Endothelial cell of umbilical vein (primary cell): ENCODE measurements around the gene USP25. TPM values are rescaled to one million over a fixed set of nuclear protein-coding genes. Genes with fewer than 3 reads are reported as not detected.

Source experiments
- BruUV-seq: library from RNA; stranded (reverse); fragments of 400-500 nt; replicated peaks from 2 replicates; lab custom pipeline; 2021; lab: Mats Ljungman, UMichigan
- CTCF ChIA-PET: fragments of 300-600, 350-600 bp; sonication (Branson Sonifier 250); formaldehyde crosslinking; loops from one replicate; lab custom pipeline; 2021; ENCODE audit warnings: antibody characterized with exemption, inconsistent platforms; lab: Charles Lee
- POLR2A ChIA-PET: fragments of 300-600, 350-600 bp; sonication (Branson Sonifier 250); formaldehyde crosslinking; loops from one replicate; lab custom pipeline; 2021; ENCODE audit warnings: antibody characterized with exemption, inconsistent platforms; lab: Charles Lee
- DNase-seq: peaks from one replicate; pipeline ENCODE4 v3.0.0-alpha.2; 2011; ENCODE audit warnings: low read depth, low spot score
- FAIRE-seq: peaks from 2 replicates; lab custom pipeline; 2011; peaks lifted over from hg19 to GRCh38; lab: Jason Lieb, UNC
- H2AFZ ChIP-seq: 2 replicates; pipeline ENCODE4 v1.6.0; 2012; ENCODE audit warnings: low read depth, low read length, control low read depth, inconsistent platforms
- H3K27ac ChIP-seq: 2 replicates; pipeline ENCODE4 v1.5.1; 2011; ENCODE audit warnings: low read depth, mild to moderate bottlenecking, control low read depth, low read length, moderate library complexity; ENCODE audit not compliant: insufficient read depth
- H3K27me3 ChIP-seq, 2 experiments: 2 replicates each; pipeline versions ENCODE4 v1.6.0 to v1.6.1; 2011; ENCODE audit warnings: low read length in 2 of 2, mixed read lengths in 1 of 2; ENCODE audit not compliant: control insufficient read depth in 2 of 2, insufficient read depth in 2 of 2
- H3K36me3 ChIP-seq, 2 experiments: 2 replicates in 1 of 2; 3 replicates in 1 of 2; pipeline ENCODE4 v1.5.1; 2011; ENCODE audit warnings: low read length in 2 of 2, mild to moderate bottlenecking in 1 of 2, moderate library complexity in 1 of 2; ENCODE audit not compliant: control insufficient read depth in 2 of 2, insufficient read depth in 2 of 2; ENCODE audit errors: extremely low read depth in 1 of 2
- H3K4me1 ChIP-seq: 3 replicates; pipeline ENCODE4 v1.5.1; 2011; ENCODE audit warnings: mild to moderate bottlenecking, low read length; ENCODE audit not compliant: control insufficient read depth, insufficient read depth; ENCODE audit errors: extremely low read depth
- H3K4me2 ChIP-seq: 2 replicates; pipeline ENCODE4 v1.6.1; 2011; ENCODE audit warnings: low read length, control low read depth, mixed read lengths; ENCODE audit not compliant: insufficient read depth
- H3K4me3 ChIP-seq, 3 experiments: fragments of 200-600 bp in 1 of 3; sonication (generic), shearing (Covaris generic) in 1 of 3; replicated peaks in 1 of 3; 2 replicates each; pipeline ENCODE4 v1.5.1; 2011 to 2016; ENCODE audit warnings: control low read depth in 3 of 3, low read length in 3 of 3, mild to moderate bottlenecking in 2 of 3, inconsistent platforms in 1 of 3, low read depth in 1 of 3, moderate library complexity in 1 of 3; ENCODE audit not compliant: insufficient read depth in 1 of 3
- H3K79me2 ChIP-seq: 2 replicates; pipeline ENCODE4 v1.6.0; 2012; ENCODE audit warnings: low read length, inconsistent platforms; ENCODE audit not compliant: control insufficient read depth, insufficient read depth
- H3K9ac ChIP-seq: replicated peaks from 2 replicates; pipeline ENCODE3; 2011; ENCODE audit warnings: low read length, control low read depth; ENCODE audit not compliant: insufficient read depth; ENCODE audit errors: extremely low read depth
- H3K9me1 ChIP-seq: replicated peaks from 3 replicates; pipeline ENCODE4 v1.6.0; 2011; ENCODE audit warnings: mild to moderate bottlenecking, low read length; ENCODE audit not compliant: control insufficient read depth, insufficient read depth; ENCODE audit errors: extremely low read depth
- H3K9me3 ChIP-seq: replicated peaks from 2 replicates; pipeline ENCODE4 v1.5.1; 2012; ENCODE audit warnings: low read length, inconsistent platforms; ENCODE audit not compliant: control insufficient read depth, insufficient read depth
- H4K20me1 ChIP-seq: replicated peaks from 2 replicates; pipeline ENCODE3; 2011; ENCODE audit warnings: mild to moderate bottlenecking, low read length; ENCODE audit not compliant: control insufficient read depth, insufficient read depth; ENCODE audit errors: extremely low read depth
- CTCF ChIP-seq, 2 donors: IDR thresholded peaks; 1 replicate in 1 of 2; 2 replicates in 1 of 2; pipeline ENCODE4 v1.5.1; 2011; ENCODE audit warnings: low read length in 2 of 2, mild to moderate bottlenecking in 2 of 2, moderate library complexity in 2 of 2, control low read depth in 1 of 2, inconsistent platforms in 1 of 2, low read depth in 1 of 2; ENCODE audit not compliant: insufficient read depth in 1 of 2; ENCODE audit errors: extremely low read depth in 1 of 2
- EZH2 ChIP-seq: IDR thresholded peaks from 2 replicates; pipeline ENCODE4 v1.6.1; 2012; ENCODE audit warnings: borderline replicate concordance, low read depth, mild to moderate bottlenecking, moderate library complexity, low read length, inconsistent platforms; ENCODE audit not compliant: severe bottlenecking
- FOS ChIP-seq: IDR thresholded peaks from 2 replicates; pipeline ENCODE4 v1.6.1; 2011; ENCODE audit warnings: mild to moderate bottlenecking, low read length, moderate library complexity, borderline replicate concordance; ENCODE audit not compliant: insufficient read depth
- GATA2 ChIP-seq: IDR thresholded peaks from 2 replicates; pipeline ENCODE4 v1.7.0; 2011; ENCODE audit warnings: low read depth, mild to moderate bottlenecking, moderate library complexity, mixed read lengths, low read length; ENCODE audit not compliant: insufficient read length, insufficient read depth
- JUN ChIP-seq: IDR thresholded peaks from 2 replicates; pipeline ENCODE4 v1.6.1; 2011; ENCODE audit warnings: borderline replicate concordance, low read depth; ENCODE audit not compliant: insufficient read length, insufficient read depth
- MAX ChIP-seq: IDR thresholded peaks from 2 replicates; pipeline ENCODE4 v1.6.1; 2011; ENCODE audit not compliant: insufficient read depth, insufficient read length
- MYC ChIP-seq: IDR thresholded peaks from one replicate; pipeline ENCODE4 v1.6.1; 2011; ENCODE audit warnings: mild to moderate bottlenecking, low read depth, low read length
- POLR2A ChIP-seq: IDR thresholded peaks from 2 replicates; pipeline ENCODE4 v1.6.1; 2012; ENCODE audit warnings: low read depth, mild to moderate bottlenecking, control low read depth, low read length
- POLR2AphosphoS5 ChIP-seq: IDR thresholded peaks from 2 replicates; pipeline ENCODE4 v1.6.1; 2012; ENCODE audit warnings: low read depth, mild to moderate bottlenecking, control low read depth, low read length, moderate library complexity; ENCODE audit not compliant: insufficient read depth
- dilution Hi-C: fragments of 300-500 bp; cut with MboI; formaldehyde crosslinking; loops from one replicate; pipeline ENCODE4 v1.15.0; 2019; ENCODE audit warnings: low sequenced_read_pairs; ENCODE audit not compliant: extremely low pct_ligation_motif_present
- intact Hi-C: fragments of 100-400 bp; cut with micrococcal nuclease; formaldehyde crosslinking; loops from one replicate; pipeline ENCODE4 v1.10.0; 2022
- polyA plus RNA-seq, 4 experiments: library from polyadenylated mRNA; depleted of rRNA in 3 of 4; stranded (reverse) in 3 of 4; unstranded in 1 of 4; fragments of >200 nt; gene quantifications; 2 replicates each; pipeline versions ENCODE4 v1.2.1 to v1.2.3, GENCODE V29; 2011 to 2012; ENCODE audit warnings: missing spikeins in 1 of 4
- total RNA-seq: library from RNA; stranded (reverse); gene quantifications from 2 replicates; pipeline ENCODE4 v1.2.3, GENCODE V29; 2021

USP25 gene
- total and polyA plus RNA-seq, 2 donors (not counting 3 experiments of a cell fraction or from before 2014, with no cell fraction given) = 14.4 to 67.5 TPM

GRCh38 chr21:15839026-15839425, 109.2 kb downstream of the USP25 start:
- H4K20me1 ChIP-seq = no peaks in the 10 kb centered on the region
- H3K27ac ChIP-seq = no peak overlapping the region
- no peaks in the 10 kb centered on the region for H3K27me3 ChIP-seq
- H3K4me3 ChIP-seq = no peak overlapping the region
- POLR2A ChIA-PET = no interaction called here
- H3K4me1 ChIP-seq = peaks cover 25% of the 10 kb centered on the region
- no peak overlapping the region for H2AFZ ChIP-seq
- CTCF ChIA-PET = no interaction called here
- H3K9me1 ChIP-seq = no peaks in the 10 kb centered on the region
- no peak for TF ChIP-seq JUN
- no peak for TF ChIP-seq MYC
- TF ChIP-seq CTCF (IDR thresholded peaks at IDR 0.05; ENCODE audit: extremely low read depth in 1 of 2, insufficient read depth in 1 of 2, low read depth in 1 of 2, low read length in 2 of 2) = no peak
- no peak for TF ChIP-seq MAX
- no peak for TF ChIP-seq GATA2
- no peak for TF ChIP-seq POLR2AphosphoS5
- no peak for TF ChIP-seq POLR2A
- no peak for TF ChIP-seq EZH2
- TF ChIP-seq FOS = no peak
- peaks cover 4% of the 10 kb centered on the region for H3K79me2 ChIP-seq
- H3K4me2 ChIP-seq = no peak overlapping the region
- H3K36me3 ChIP-seq = peaks cover 0 to 9% of the 10 kb centered on the region in 2 experiments
- no peak overlapping the region for H3K9ac ChIP-seq
- intact Hi-C loops = no loop called here
- no peak for FAIRE-seq
- DNase-seq = no peak
- no peaks in the 10 kb centered on the region for H3K9me3 ChIP-seq
- BruUV-seq = no TSS peak
- dilution Hi-C loops = no loop called here
